ENCODE measurements around the gene CAPN13. TPM values are rescaled to one million over a fixed set of nuclear protein-coding genes. Genes with fewer than 3 reads are reported as not detected.

CAPN13 gene
- polyA plus RNA-seq, 1 donor (not counting 4 experiments of a cell fraction or from before 2014, with no cell fraction given), result not detected

DNA sequence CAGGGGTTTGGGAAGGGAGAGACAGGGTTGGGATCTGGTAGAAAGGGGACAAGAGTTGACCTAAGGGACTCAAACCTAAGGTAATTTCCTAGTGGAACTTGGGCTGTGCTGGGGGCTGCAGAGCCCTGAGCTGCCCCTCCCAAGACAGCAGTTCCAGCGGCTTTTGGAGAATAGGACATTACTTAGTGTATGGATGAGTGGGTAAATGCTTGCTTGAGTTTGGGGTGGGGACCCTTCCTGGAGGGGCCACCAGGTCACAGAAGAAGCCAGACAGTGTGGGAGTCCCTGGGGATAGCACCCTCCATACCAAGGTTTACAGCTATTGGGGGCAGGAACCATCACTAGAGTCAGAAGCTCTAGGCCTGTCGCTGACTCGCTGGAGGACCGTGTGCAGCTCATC lies 111.5 kb downstream of the CAPN13 start:
- H3K9ac ChIP-seq (ENCODE audit: control insufficient read depth, extremely low read depth, insufficient read depth, low read length), result no peak overlapping the region
- no peak overlapping the region for H3K4me2 ChIP-seq (ENCODE audit: control insufficient read depth, extremely low read depth, insufficient read depth, low read depth, low read length)
- no peak overlapping the region for H2AFZ ChIP-seq (ENCODE audit: control insufficient read depth, low read length)
- H3K27me3 ChIP-seq (ENCODE audit: control insufficient read depth, extremely low read depth, insufficient read depth, low read length), result peaks cover 21% of the 10 kb centered on the region
- FAIRE-seq (no peak), DNase-seq (ENCODE audit: low read depth, low spot score) (no peak)
- dilution Hi-C loops (cut with MboI; ENCODE audit: extremely low pct_ligation_motif_present, low sequenced_read_pairs), result no loop called here
- no peak overlapping the region for H3K27ac ChIP-seq (ENCODE audit: control insufficient read depth, insufficient read depth, low read length)
- no peaks in the 10 kb centered on the region for H3K4me1 ChIP-seq (ENCODE audit: control insufficient read depth, extremely low read depth, insufficient read depth, low read length)
- H3K79me2 ChIP-seq (ENCODE audit: control insufficient read depth, insufficient read depth, low read length), result no peaks in the 10 kb centered on the region
- no peaks in the 10 kb centered on the region for H4K20me1 ChIP-seq (ENCODE audit: control insufficient read depth, extremely low read depth, insufficient read depth, low read length)
- no peaks in the 10 kb centered on the region for H3K36me3 ChIP-seq (ENCODE audit: control insufficient read depth in 2 of 2, extremely low read depth in 1 of 2, insufficient read depth in 2 of 2, low read length in 2 of 2)
- TF ChIP-seq EZH2 (IDR thresholded peaks at IDR 0.05; ENCODE audit: low read length), result no peak
- TF ChIP-seq, protein P1, sequence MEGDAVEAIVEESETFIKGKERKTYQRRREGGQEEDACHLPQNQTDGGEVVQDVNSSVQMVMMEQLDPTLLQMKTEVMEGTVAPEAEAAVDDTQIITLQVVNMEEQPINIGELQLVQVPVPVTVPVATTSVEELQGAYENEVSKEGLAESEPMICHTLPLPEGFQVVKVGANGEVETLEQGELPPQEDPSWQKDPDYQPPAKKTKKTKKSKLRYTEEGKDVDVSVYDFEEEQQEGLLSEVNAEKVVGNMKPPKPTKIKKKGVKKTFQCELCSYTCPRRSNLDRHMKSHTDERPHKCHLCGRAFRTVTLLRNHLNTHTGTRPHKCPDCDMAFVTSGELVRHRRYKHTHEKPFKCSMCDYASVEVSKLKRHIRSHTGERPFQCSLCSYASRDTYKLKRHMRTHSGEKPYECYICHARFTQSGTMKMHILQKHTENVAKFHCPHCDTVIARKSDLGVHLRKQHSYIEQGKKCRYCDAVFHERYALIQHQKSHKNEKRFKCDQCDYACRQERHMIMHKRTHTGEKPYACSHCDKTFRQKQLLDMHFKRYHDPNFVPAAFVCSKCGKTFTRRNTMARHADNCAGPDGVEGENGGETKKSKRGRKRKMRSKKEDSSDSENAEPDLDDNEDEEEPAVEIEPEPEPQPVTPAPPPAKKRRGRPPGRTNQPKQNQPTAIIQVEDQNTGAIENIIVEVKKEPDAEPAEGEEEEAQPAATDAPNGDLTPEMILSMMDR (optimal IDR thresholded peaks at IDR 0.05 in 1 of 3, IDR thresholded peaks at IDR 0.05 in 1 of 3, conservative IDR thresholded peaks at IDR 0.05 in 1 of 3; ENCODE audit: extremely low read depth in 1 of 3, insufficient read depth in 2 of 3, low read length in 3 of 3), result no peak
- H3K4me3 ChIP-seq (ENCODE audit: control insufficient read depth in 2 of 3, extremely low read depth in 1 of 3, insufficient read depth in 2 of 3, low read depth in 1 of 3, low read length in 3 of 3), result no peak overlapping the region
- H3K9me3 ChIP-seq (ENCODE audit: control insufficient read depth, low read depth, low read length), result no peaks in the 10 kb centered on the region
- H3K9me1 ChIP-seq (ENCODE audit: control insufficient read depth, extremely low read depth, insufficient read depth, low read length), result no peaks in the 10 kb centered on the region

DNA sequence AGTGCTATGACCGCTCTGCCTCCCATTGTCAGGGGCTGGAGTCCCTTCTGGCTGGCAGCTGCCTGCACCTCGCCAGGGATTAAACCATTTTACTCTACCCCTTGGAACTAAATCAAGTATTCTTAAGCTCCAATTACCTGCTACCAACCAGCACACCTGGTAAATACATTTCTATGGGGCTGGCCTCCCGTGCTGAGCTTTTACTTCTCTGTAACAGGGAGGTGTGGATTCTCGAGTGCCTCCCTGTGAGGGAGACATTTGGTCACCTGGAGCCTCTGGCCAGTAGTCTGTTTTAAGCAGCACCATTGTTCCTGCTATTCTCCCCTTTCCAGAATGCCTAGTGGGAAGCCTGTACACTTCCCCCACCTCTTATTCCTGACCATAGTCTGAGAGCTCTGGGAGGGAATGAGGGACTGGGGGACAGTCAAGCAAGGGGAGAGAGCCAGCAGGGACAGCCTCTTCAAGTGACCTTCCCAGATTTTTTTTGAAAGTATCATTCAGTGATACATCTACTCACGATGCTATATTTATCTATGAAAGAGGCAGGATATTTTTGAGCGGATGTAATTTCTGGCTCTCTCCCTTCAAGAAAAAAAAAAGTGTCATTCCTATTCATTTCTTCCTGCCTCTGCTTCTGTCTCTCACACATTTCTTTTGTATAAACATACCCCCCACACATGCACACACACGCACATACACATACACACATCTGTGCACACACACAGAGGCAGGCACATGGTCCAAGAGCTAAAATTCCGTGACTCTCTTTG lies 112.8 kb downstream of the CAPN13 start:
- no peak overlapping the region for H2AFZ ChIP-seq (ENCODE audit: control insufficient read depth, low read length)
- FAIRE-seq, result no peak
- no peak overlapping the region for H3K9ac ChIP-seq (ENCODE audit: control insufficient read depth, extremely low read depth, insufficient read depth, low read length)
- H3K9me3 ChIP-seq (ENCODE audit: control insufficient read depth, low read depth, low read length), result no peaks in the 10 kb centered on the region
- H3K79me2 ChIP-seq (ENCODE audit: control insufficient read depth, insufficient read depth, low read length), result no peaks in the 10 kb centered on the region
- H3K36me3 ChIP-seq (ENCODE audit: control insufficient read depth in 2 of 2, extremely low read depth in 1 of 2, insufficient read depth in 2 of 2, low read length in 2 of 2), result no peaks in the 10 kb centered on the region
- TF ChIP-seq EZH2 (IDR thresholded peaks at IDR 0.05; ENCODE audit: low read length), result no peak
- TF ChIP-seq, protein P1 (optimal IDR thresholded peaks at IDR 0.05 in 1 of 3, IDR thresholded peaks at IDR 0.05 in 1 of 3, conservative IDR thresholded peaks at IDR 0.05 in 1 of 3; ENCODE audit: extremely low read depth in 1 of 3, insufficient read depth in 2 of 3, low read length in 3 of 3), result no peak
- H3K27me3 ChIP-seq (ENCODE audit: control insufficient read depth, extremely low read depth, insufficient read depth, low read length), result peaks cover 21% of the 10 kb centered on the region
- DNase-seq (ENCODE audit: low read depth, low spot score), result no peak
- dilution Hi-C loops (cut with MboI; ENCODE audit: extremely low pct_ligation_motif_present, low sequenced_read_pairs), result no loop called here
- no peaks in the 10 kb centered on the region for H4K20me1 ChIP-seq (ENCODE audit: control insufficient read depth, extremely low read depth, insufficient read depth, low read length)
- no peak overlapping the region for H3K4me3 ChIP-seq (ENCODE audit: control insufficient read depth in 2 of 3, extremely low read depth in 1 of 3, insufficient read depth in 2 of 3, low read depth in 1 of 3, low read length in 3 of 3)
- no peak overlapping the region for H3K27ac ChIP-seq (ENCODE audit: control insufficient read depth, insufficient read depth, low read length)
- H3K9me1 ChIP-seq (ENCODE audit: control insufficient read depth, extremely low read depth, insufficient read depth, low read length), result no peaks in the 10 kb centered on the region
- no peak overlapping the region for H3K4me2 ChIP-seq (ENCODE audit: control insufficient read depth, extremely low read depth, insufficient read depth, low read depth, low read length)
- H3K4me1 ChIP-seq (ENCODE audit: control insufficient read depth, extremely low read depth, insufficient read depth, low read length), result no peaks in the 10 kb centered on the region

All from keratinocyte (primary cell).